ENCODE results near the gene SLX9. TPM values are rescaled to one million over a fixed set of nuclear protein-coding genes. Genes with fewer than 3 reads are reported as not detected.

Gene SLX9
- total RNA-seq, 1 experiment from 2014 or later, result 12.2 TPM

- no peak overlapping the region for H3K4me2 ChIP-seq (ENCODE audit: low read depth, low read length, poor library complexity, severe bottlenecking)
- H2AFZ ChIP-seq (ENCODE audit: low read length), result no peak overlapping the region
- no peak overlapping the region for H3K9ac ChIP-seq (ENCODE audit: low read length)
- no peaks in the 10 kb centered on the region for H3K9me3 ChIP-seq (ENCODE audit: low read length)
- no peaks in the 10 kb centered on the region for H3K9me2 ChIP-seq (replicated peaks; ENCODE audit: insufficient read depth, low read length)
- H3K36me3 ChIP-seq (ENCODE audit: insufficient read depth, low read length), result no peaks in the 10 kb centered on the region
- no peaks in the 10 kb centered on the region for H3K27me3 ChIP-seq (ENCODE audit: low read length)
- DNase-seq, result no peak
- no peaks in the 10 kb centered on the region for H3K79me2 ChIP-seq (ENCODE audit: low read length)
- no peak overlapping the region for H3K27ac ChIP-seq (ENCODE audit: low read length)
- peaks cover 16% of the 10 kb centered on the region for H3K4me1 ChIP-seq (ENCODE audit: low read length)
- H4K20me1 ChIP-seq (ENCODE audit: insufficient read depth, low read depth, low read length), result 0 out of 2 replicates have a peak, but pooled peaks cover 2% of the 10 kb centered on the region
- no peak overlapping the region for H3K4me3 ChIP-seq (ENCODE audit: low read length)
Measured at GRCh38 chr21:45003331-45004058, 63.7 kb downstream of the SLX9 start.

GRCh38 chr21:45004059-45004422 lies 64.2 kb downstream of the SLX9 start:
- H3K36me3 ChIP-seq (ENCODE audit: insufficient read depth, low read length), result no peaks in the 10 kb centered on the region
- peaks cover 12% of the 10 kb centered on the region for H3K4me1 ChIP-seq (ENCODE audit: low read length)
- no peaks in the 10 kb centered on the region for H3K79me2 ChIP-seq (ENCODE audit: low read length)
- H3K9me3 ChIP-seq (ENCODE audit: low read length), result no peaks in the 10 kb centered on the region
- H3K9ac ChIP-seq (ENCODE audit: low read length), result no peak overlapping the region
- no peak overlapping the region for H3K4me3 ChIP-seq (ENCODE audit: low read length)
- H3K27ac ChIP-seq (ENCODE audit: low read length), result no peak overlapping the region
- H3K27me3 ChIP-seq (ENCODE audit: low read length), result no peaks in the 10 kb centered on the region
- H2AFZ ChIP-seq (ENCODE audit: low read length), result no peak overlapping the region
- H3K4me2 ChIP-seq (ENCODE audit: low read depth, low read length, poor library complexity, severe bottlenecking), result no peak overlapping the region
- no peaks in the 10 kb centered on the region for H3K9me2 ChIP-seq (replicated peaks; ENCODE audit: insufficient read depth, low read length)
- no peaks in the 10 kb centered on the region for H4K20me1 ChIP-seq (ENCODE audit: insufficient read depth, low read depth, low read length)
- no peak for DNase-seq

- Histone ChIP-seq H3K27me3 (ENCODE audit: low read length) (no peaks in the 10 kb centered on the region), H3K4me3 (ENCODE audit: low read length) (no peak overlapping the region), H3K79me2 (ENCODE audit: low read length) (no peaks in the 10 kb centered on the region), H3K4me1 (ENCODE audit: low read length) (peaks cover 5% of the 10 kb centered on the region), H3K9me2 (replicated peaks; ENCODE audit: insufficient read depth, low read length) (no peaks in the 10 kb centered on the region), H3K27ac (ENCODE audit: low read length) (no peak overlapping the region), H3K9me3 (ENCODE audit: low read length) (no peaks in the 10 kb centered on the region), H3K9ac (ENCODE audit: low read length) (no peak overlapping the region), H4K20me1 (ENCODE audit: insufficient read depth, low read depth, low read length) (no peaks in the 10 kb centered on the region), H3K36me3 (ENCODE audit: insufficient read depth, low read length) (no peaks in the 10 kb centered on the region), H2AFZ (ENCODE audit: low read length) (no peak overlapping the region), H3K4me2 (ENCODE audit: low read depth, low read length, poor library complexity, severe bottlenecking) (no peak overlapping the region)
- no peak for DNase-seq
Measured at GRCh38 chr21:45004481-45005247, 64.8 kb downstream of the SLX9 start.

- Histone ChIP-seq H3K9me2 (replicated peaks; ENCODE audit: insufficient read depth, low read length) (no peaks in the 10 kb centered on the region), H4K20me1 (ENCODE audit: insufficient read depth, low read depth, low read length) (no peaks in the 10 kb centered on the region), H3K9ac (ENCODE audit: low read length) (no peak overlapping the region), H3K79me2 (ENCODE audit: low read length) (no peaks in the 10 kb centered on the region), H3K9me3 (ENCODE audit: low read length) (no peaks in the 10 kb centered on the region), H3K36me3 (ENCODE audit: insufficient read depth, low read length) (no peaks in the 10 kb centered on the region), H2AFZ (ENCODE audit: low read length) (no peak overlapping the region), H3K27ac (ENCODE audit: low read length) (no peak overlapping the region), H3K27me3 (ENCODE audit: low read length) (no peaks in the 10 kb centered on the region), H3K4me3 (ENCODE audit: low read length) (no peak overlapping the region), H3K4me1 (ENCODE audit: low read length) (no peaks in the 10 kb centered on the region; the same call in 1 of the 2 replicates), H3K4me2 (ENCODE audit: low read depth, low read length, poor library complexity, severe bottlenecking) (no peak overlapping the region)
- no peak for DNase-seq
Measured at GRCh38 chr21:45006536-45007095, 66.8 kb downstream of the SLX9 start.

- Histone ChIP-seq H3K4me2 (ENCODE audit: low read depth, low read length, poor library complexity, severe bottlenecking) (no peak overlapping the region), H3K4me1 (ENCODE audit: low read length) (peaks cover 5% of the 10 kb centered on the region), H3K9me2 (replicated peaks; ENCODE audit: insufficient read depth, low read length) (no peaks in the 10 kb centered on the region), H3K4me3 (ENCODE audit: low read length) (no peak overlapping the region), H3K79me2 (ENCODE audit: low read length) (no peaks in the 10 kb centered on the region), H3K36me3 (ENCODE audit: insufficient read depth, low read length) (no peaks in the 10 kb centered on the region), H3K27ac (ENCODE audit: low read length) (no peak overlapping the region), H4K20me1 (ENCODE audit: insufficient read depth, low read depth, low read length) (no peaks in the 10 kb centered on the region), H2AFZ (ENCODE audit: low read length) (no peak overlapping the region), H3K9me3 (ENCODE audit: low read length) (no peaks in the 10 kb centered on the region), H3K9ac (ENCODE audit: low read length) (no peak overlapping the region), H3K27me3 (ENCODE audit: low read length) (no peaks in the 10 kb centered on the region)
- DNase-seq, result no peak
Measured at GRCh38 chr21:45009616-45010015, 69.8 kb downstream of the SLX9 start.

GRCh38 chr21:45010096-45010495 lies 70.3 kb downstream of the SLX9 start:
- Histone ChIP-seq H3K9me3 (ENCODE audit: low read length) (no peaks in the 10 kb centered on the region), H3K4me2 (ENCODE audit: low read depth, low read length, poor library complexity, severe bottlenecking) (no peak overlapping the region)

GRCh38 chr21:45010860-45011259 lies 71.0 kb downstream of the SLX9 start:
- no peaks in the 10 kb centered on the region for H4K20me1 ChIP-seq (ENCODE audit: insufficient read depth, low read depth, low read length)
- H3K27me3 ChIP-seq (ENCODE audit: low read length), result no peaks in the 10 kb centered on the region
- no peaks in the 10 kb centered on the region for H3K9me3 ChIP-seq (ENCODE audit: low read length)
- H3K27ac ChIP-seq (ENCODE audit: low read length), result no peak overlapping the region
- no peaks in the 10 kb centered on the region for H3K79me2 ChIP-seq (ENCODE audit: low read length)
- H3K9me2 ChIP-seq (replicated peaks; ENCODE audit: insufficient read depth, low read length), result no peaks in the 10 kb centered on the region
- H3K4me3 ChIP-seq (ENCODE audit: low read length), result no peak overlapping the region
- H3K36me3 ChIP-seq (ENCODE audit: insufficient read depth, low read length), result no peaks in the 10 kb centered on the region
- DNase-seq, result no peak
- peaks cover 12% of the 10 kb centered on the region for H3K4me1 ChIP-seq (ENCODE audit: low read length)
- no peak overlapping the region for H3K4me2 ChIP-seq (ENCODE audit: low read depth, low read length, poor library complexity, severe bottlenecking)
- H3K9ac ChIP-seq (ENCODE audit: low read length), result no peak overlapping the region
- no peak overlapping the region for H2AFZ ChIP-seq (ENCODE audit: low read length)

More at GRCh38 chr21:45010096-45010495, 70.3 kb downstream of the SLX9 start:
- H2AFZ ChIP-seq (ENCODE audit: low read length), result no peak overlapping the region
- H3K27ac ChIP-seq (ENCODE audit: low read length), result no peak overlapping the region
- H3K36me3 ChIP-seq (ENCODE audit: insufficient read depth, low read length), result no peaks in the 10 kb centered on the region
- H3K9ac ChIP-seq (ENCODE audit: low read length), result no peak overlapping the region
- H3K9me2 ChIP-seq (replicated peaks; ENCODE audit: insufficient read depth, low read length), result no peaks in the 10 kb centered on the region
- no peak for DNase-seq
- no peak overlapping the region for H3K4me3 ChIP-seq (ENCODE audit: low read length)
- H3K27me3 ChIP-seq (ENCODE audit: low read length), result no peaks in the 10 kb centered on the region
- no peaks in the 10 kb centered on the region for H3K79me2 ChIP-seq (ENCODE audit: low read length)
- peaks cover 10% of the 10 kb centered on the region for H3K4me1 ChIP-seq (ENCODE audit: low read length)
- no peaks in the 10 kb centered on the region for H4K20me1 ChIP-seq (ENCODE audit: insufficient read depth, low read depth, low read length)

- H4K20me1 ChIP-seq (ENCODE audit: insufficient read depth, low read depth, low read length), result no peaks in the 10 kb centered on the region
- H3K4me3 ChIP-seq (ENCODE audit: low read length), result no peak overlapping the region
- no peaks in the 10 kb centered on the region for H3K27me3 ChIP-seq (ENCODE audit: low read length)
- no peaks in the 10 kb centered on the region for H3K79me2 ChIP-seq (ENCODE audit: low read length)
- peaks cover 12% of the 10 kb centered on the region for H3K4me1 ChIP-seq (ENCODE audit: low read length)
- no peak overlapping the region for H3K27ac ChIP-seq (ENCODE audit: low read length)
- H3K9me3 ChIP-seq (ENCODE audit: low read length), result no peaks in the 10 kb centered on the region
- H2AFZ ChIP-seq (ENCODE audit: low read length), result no peak overlapping the region
- no peak overlapping the region for H3K4me2 ChIP-seq (ENCODE audit: low read depth, low read length, poor library complexity, severe bottlenecking)
- DNase-seq, result no peak
- H3K36me3 ChIP-seq (ENCODE audit: insufficient read depth, low read length), result no peaks in the 10 kb centered on the region
- H3K9me2 ChIP-seq (replicated peaks; ENCODE audit: insufficient read depth, low read length), result no peaks in the 10 kb centered on the region
- H3K9ac ChIP-seq (ENCODE audit: low read length), result no peak overlapping the region
Measured at GRCh38 chr21:45011426-45011825, 71.6 kb downstream of the SLX9 start.

Data from Karpas-422 (cell line).